Islet precursor cell (in vitro differentiated cells): ENCODE measurements around the gene C17orf67.

Experiments used
- DNase-seq: peaks from one replicate; pipeline ENCODE4 v3.0.0-alpha.2; 2018

The C17orf67 gene, protein sequence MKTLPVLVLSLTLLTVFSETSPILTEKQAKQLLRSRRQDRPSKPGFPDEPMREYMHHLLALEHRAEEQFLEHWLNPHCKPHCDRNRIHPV

DNA sequence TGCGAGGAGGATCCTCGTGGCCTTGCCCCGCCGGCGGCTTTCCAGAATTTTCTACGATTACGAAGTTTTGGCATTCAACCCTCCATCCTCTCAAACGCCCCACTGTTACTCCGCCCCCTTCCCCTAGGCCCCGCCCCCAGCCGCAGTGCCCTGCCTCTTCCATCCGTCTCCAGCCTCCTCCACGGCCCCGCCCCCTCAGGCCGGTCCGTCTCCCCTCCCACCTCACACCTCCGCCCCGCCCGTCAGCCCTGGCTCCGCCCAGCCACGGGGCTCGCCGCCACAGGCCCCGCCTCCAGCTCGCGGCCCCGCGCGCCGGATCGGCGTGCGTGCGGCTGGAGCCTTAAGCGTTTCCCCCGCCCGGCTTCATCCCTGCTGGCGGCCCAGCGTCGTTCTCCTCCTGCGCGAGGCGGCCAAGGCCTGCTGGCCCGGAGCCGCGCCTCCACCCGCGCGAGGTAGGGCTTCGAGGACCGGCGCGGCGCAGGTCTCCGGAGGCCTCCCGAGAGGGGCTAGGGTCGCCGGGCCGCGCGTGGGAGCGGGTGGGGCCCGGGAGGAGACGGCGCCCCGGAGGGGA is at the start of gene C17orf67, which contains the start of gene DGKE:
TSS of gene C17orf67 (minus strand) at position 112 of the 571 bp plus-strand sequence. CDS start 18,110 bp downstream, outside the sequence.
TSS of gene DGKE (plus strand) at position 343 of the 571 bp plus-strand sequence. CDS start 645 bp downstream, outside the sequence.
- peak; percentile 99 for DNase-seq

- DNase-seq = peak; percentile 28
These were observed 48.1 kb upstream of the C17orf67 start for GRCh38 chr17:56881685-56882295.

GRCh38 chr17:56880571-56880970 is 46.9 kb upstream of the C17orf67 start:
- peak; percentile 46 for DNase-seq

- DNase-seq = no peak
These were observed 46.4 kb upstream of the C17orf67 start for GRCh38 chr17:56880133-56880532.

GRCh38 chr17:56879280-56879679 is 45.6 kb upstream of the C17orf67 start:
- DNase-seq = peak; percentile 44

GRCh38 chr17:56876766-56877179 is 43.1 kb upstream of the C17orf67 start:
- peak; percentile 48 for DNase-seq

DNA sequence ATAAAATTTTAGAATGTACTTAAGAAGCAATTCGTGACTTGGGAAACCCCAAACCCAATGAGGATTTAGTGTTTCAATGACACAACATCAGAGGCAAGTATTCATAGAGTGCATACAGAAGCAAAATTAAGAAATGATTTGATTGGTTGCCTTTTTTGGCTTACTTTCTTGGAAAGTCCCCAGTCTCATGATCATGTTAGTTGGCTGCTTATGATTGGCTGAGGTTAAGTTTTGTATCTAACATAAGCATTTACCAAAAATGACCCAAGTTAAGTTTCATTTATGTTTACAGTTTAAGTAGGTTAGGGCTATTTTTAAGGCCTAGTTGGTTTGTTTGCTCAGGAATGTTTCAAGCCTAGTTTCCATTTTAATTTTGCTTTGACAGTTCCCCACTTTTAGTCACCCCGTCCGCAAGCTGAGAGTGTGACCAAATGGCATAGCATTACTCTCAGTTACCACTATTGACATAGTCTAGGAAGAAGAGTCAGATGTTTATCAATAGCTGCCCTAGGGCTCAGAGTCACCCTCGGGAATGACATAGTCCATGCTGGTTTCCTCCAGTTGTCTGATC is 36.4 kb upstream of the C17orf67 start:
- DNase-seq = peak; percentile 79

DNA sequence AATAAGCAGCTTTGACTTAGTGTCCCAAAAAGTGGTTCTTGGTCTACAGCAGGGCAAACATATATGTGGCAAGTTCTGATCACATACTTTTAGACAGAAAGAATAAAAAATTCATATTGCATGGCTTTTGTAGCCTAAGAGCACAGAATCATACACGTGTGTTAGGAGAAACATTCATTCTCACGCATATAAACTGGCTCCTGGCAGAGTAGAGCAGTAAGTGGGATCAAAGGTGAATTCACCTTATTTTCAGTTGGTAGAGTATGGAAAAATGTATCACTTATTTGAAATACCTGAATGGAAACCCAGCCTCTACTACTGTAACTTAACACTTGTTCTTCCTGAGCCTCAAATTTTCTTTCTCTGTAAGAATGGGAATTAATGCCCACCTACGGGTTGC is 35.0 kb upstream of the C17orf67 start:
- DNase-seq = peak; percentile 13

GRCh38 chr17:56867948-56868376 is 34.2 kb upstream of the C17orf67 start:
- peak; percentile 94 for DNase-seq

DNA sequence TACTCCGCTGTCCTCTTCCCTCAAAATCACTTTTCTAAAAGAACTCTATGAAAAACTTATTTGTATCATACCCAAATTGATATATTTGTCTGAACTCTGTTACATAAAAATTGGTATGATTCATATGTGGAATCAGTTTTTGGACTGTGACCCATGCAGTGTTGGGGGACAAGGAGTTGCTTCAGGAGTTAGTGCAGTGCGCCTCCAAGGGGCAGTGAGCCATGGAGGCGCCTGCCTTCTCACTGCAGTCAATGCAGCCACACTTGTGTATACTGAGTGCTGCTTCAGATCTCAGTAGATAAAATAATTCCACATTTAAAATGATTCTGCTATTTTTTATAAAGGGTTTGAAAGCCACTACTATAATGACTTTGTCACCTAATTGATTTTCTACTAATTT is 32.8 kb upstream of the C17orf67 start:
- DNase-seq = no peak

DNA sequence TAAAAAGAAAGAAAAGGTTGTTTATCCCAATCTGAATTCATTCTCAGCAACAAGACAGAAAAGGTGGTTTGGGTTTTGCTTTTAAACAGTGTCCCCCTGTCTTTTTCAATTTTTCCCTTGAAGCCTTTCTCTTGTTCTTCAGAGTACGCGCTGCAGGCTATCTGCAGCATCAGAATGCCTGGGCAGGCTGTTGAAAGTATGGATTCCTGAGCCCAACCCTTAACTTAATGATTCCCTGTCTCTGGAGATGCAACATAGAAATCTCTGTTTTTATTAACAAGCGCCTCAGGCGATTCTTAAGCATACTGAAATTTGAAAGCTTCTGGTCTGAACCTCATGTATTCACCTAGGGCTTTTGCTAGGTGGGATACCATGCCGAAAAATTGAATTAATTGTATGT is 32.4 kb upstream of the C17orf67 start:
- peak; percentile 87 for DNase-seq

DNA sequence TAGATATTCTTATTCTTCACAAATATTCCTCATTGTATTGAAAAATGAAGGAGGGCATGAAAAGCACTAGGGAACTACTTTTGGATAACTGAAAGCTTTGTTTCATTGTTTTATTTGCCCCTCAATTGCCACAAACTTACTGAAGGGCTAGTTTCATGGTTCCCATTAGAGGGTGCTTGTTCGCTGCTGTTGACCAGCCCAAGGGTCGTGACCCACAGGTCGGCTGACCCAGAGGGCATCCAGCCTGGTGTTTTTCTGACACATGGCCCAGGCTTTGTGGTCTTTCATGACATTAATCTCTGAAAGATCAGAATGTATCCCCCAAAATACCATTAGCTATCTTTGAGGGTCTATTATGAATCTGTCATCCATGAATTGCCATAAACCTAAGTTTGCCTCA is 30.3 kb upstream of the C17orf67 start:
- no peak for DNase-seq

DNA sequence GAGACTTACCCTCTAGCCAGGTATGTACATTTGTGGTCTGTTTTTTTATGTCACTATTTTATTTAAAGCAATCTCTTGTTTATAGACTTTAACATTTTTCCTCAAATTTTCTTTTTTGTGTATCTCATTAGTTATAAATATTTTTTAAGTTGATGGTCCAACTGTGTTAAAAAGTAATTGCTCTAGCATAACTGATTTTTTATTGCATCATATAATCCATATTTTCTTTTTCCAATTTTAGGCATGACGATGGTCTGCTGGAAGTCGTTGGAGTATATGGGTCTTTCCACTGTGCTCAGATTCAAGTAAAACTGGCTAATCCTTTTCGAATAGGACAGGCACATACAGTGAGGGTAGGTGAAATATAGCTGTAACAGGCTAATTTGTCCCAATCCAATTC is 28.2 kb upstream of the C17orf67 start:
- no peak for DNase-seq

GRCh38 chr17:56851008-56851407 is 17.3 kb upstream of the C17orf67 start:
- DNase-seq = no peak

DNA sequence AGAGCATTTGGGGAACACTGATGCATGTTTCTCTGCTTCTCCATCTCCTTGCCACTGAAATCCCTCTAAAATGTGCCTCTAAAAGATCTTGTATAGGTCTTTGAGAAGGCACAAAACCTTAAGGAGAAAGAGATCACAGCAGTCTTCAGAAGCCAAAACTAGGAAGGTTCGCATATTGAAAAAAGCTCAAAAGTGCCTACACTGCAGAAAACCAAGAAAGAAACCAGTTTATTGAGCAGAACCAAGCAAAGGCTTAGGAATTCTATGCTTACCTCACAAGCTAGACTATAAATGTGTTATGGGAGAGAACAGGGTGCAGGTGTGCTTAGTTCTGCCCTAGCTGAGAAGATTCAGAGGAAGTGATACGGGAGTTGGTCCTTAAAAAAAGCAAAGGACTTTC is 16.9 kb upstream of the C17orf67 start:
- no peak for DNase-seq

GRCh38 chr17:56849131-56849530 is 15.4 kb upstream of the C17orf67 start:
- no peak for DNase-seq

- no peak for DNase-seq
These were observed 13.4 kb upstream of the C17orf67 start for GRCh38 chr17:56847106-56847505.

- no peak for DNase-seq
These were observed 12.2 kb upstream of the C17orf67 start for GRCh38 chr17:56845934-56846333.

DNA sequence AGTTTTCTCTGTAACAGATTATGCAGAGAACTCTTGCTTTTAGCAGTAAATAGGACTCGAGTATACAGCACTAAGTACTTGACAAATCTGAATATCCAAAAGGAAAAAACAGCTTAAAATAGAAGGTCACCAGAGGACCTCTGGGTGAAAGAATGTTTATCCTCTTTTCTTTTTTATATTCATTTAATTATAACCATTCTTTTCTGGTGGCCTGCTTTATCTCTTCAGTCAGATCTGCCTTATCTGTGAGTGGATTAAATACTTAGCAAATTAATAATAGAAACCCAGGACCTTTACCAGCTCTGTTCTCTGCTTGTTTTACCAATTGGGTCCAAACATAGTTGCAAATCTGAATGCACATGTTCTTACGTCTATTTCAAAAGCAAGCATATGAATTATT is 8.9 kb upstream of the C17orf67 start:
- DNase-seq = no peak

GRCh38 chr17:56838687-56839086 is 5.0 kb upstream of the C17orf67 start:
- no peak for DNase-seq

GRCh38 chr17:56835264-56835585 is 1.5 kb upstream of the C17orf67 start:
- DNase-seq = no peak

- DNase-seq = peak; percentile 87
These were observed 902 bp upstream of the C17orf67 start for GRCh38 chr17:56834380-56835263.
